ENCODE results near the gene RTRAF.

GRCh38 chr14:52044791-52045522, 55.6 kb downstream of the RTRAF start:
- no peak for TF ChIP-seq CTCF (IDR thresholded peaks at IDR 0.05)
- no peak for TF ChIP-seq POLR2A (IDR thresholded peaks at IDR 0.05)
